HG02840 (cell line): ENCODE measurements around the gene MORC4.

Experiments
- ATAC-seq: cut with Tn5 transposase; IDR thresholded peaks from one replicate; pipeline ENCODE4 v1.9.1; 2021; ENCODE audit warnings: mild to moderate bottlenecking, moderate library complexity, moderate number of reproducible peaks; ENCODE audit not compliant: unreplicated experiment, low FRiP score

MORC4 gene

DNA sequence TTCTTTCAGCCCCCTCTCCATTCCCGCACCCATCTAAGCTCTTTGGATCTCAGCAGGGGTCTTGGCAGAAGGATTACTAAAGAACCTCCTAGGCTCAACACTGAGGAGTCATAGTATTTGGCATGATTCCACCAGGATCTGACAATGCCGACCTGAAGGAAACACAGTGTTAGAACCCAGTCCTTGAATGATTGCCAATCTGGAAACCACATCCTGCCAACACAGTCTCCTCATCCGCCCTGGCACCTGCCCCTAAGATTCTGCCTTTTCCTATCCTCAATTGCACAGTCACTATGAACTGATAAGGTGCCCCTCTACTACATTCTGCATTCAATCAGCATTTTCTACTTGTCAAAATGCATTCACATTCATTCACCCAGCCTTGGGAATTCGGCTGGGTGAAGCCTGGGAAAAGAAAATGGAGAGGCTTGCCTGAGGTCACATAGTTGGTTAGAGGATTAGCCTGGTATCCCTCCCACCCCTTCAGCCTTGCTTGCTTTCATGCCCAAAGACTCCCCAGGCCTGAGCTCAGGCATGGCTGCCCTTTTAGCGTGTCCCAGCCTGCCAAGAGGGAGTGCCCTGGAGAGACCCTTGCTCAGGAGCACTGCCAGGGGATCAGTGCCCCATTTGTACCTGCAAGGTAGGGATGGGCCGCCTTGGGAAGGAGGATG lies 82.0 kb downstream of the MORC4 start:
- no peak for ATAC-seq

GRCh38 chrX:106912864-106913263 lies 87.1 kb downstream of the MORC4 start:
- ATAC-seq: no peak

DNA sequence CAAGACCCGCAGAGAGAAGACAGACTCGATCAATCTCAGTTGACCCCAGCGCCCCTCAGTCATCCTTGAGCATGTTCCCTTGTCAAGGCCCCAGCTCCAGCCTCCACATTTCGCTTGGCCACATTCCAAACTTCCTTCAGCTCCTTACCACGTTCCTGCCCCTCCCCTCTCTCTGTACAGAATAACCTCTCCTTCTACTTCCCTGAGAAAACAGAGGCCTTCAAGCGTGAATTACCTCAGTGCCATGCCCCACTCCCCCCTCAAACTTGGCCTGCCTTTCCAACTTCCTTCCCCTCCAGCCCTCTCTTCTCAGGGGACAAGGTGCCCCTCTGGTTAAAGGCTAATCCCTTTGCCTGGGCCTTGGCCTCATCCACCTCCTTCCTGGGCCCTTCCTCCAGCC lies 93.7 kb downstream of the MORC4 start:
- no peak for ATAC-seq

GRCh38 chrX:106905064-106905708 lies 94.8 kb downstream of the MORC4 start:
- ATAC-seq: no peak

DNA sequence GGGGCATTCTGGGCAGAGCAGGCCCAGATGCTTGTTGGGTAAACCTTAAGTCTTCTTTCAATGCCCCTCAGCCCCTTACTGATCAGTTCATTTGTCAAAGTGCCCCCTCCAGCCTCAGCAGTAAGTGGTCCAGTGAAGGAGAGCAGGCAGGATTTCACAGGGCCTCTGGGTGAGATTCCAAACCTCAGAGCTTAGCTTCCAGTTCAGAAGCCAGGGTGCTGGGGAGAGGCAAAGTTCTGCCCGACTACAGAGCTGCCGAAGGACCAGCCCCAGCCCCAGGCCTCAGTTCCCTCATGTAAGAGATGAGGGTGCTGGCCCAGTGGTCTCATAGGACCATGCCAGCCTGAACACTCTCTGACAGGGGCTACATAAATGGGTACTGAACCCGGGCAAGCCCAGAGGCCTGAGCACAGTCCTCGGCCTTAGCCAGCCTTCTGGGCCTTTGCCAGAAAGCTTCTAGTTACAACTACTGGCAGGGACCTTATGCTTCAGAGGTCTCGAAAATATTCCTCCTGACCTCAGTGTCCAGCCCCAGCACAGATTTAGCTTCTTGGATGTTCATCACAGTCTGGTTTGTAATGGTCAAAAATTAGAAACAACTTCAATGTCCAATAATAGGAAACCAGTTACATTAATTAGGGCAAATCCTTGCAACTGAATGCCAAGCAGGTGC lies 96.0 kb downstream of the MORC4 start:
- no peak for ATAC-seq

- no peak for ATAC-seq
Observed at GRCh38 chrX:106903291-106903824, 96.7 kb downstream of the MORC4 start, which contains the start of gene RIPPLY1. TSS of gene RIPPLY1 (minus strand) at chrX:106903341. CDS start at chrX:106903287, 54 bp downstream.

DNA sequence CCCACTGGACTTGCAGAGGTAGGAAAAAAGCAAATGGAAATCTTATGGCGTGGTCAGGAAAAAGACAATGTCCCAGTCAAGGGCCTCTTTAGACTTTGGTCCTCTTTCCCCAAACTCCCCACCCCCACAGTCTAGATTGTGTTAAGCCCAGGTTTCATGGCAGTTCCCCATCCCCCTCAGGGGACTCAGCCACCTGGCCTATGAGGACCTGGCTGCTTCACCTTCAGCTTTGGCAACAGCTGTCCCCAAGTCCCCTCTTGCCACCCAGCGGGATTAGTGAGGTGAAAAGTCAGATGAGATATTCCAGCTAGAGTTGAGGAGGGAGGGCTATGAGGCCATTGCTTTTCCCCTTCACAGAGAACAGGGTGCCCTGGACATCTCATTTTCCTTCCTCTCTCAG lies 97.3 kb downstream of the MORC4 start:
- ATAC-seq: no peak

DNA sequence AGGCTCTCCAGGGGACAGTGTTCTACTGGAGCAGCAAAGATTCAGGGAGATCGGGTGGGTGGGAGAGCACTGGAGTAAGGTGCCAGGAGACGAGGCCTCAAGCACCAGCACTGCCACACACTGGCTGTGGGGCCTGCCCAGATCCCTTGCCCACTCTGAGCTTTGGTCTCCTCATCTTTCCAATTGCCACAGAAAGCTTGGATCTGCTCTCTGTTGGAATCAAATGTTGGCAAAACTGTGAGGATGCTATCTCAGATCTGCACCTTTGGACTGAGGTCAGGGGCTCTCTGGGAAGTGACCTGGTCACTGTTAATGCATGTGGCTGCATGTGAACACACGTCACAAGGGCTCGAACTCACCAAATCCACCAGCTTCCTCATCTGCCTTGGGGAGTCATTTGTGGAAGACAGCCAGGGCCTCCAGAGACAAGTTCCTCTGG lies 98.2 kb downstream of the MORC4 start:
- no peak for ATAC-seq

DNA sequence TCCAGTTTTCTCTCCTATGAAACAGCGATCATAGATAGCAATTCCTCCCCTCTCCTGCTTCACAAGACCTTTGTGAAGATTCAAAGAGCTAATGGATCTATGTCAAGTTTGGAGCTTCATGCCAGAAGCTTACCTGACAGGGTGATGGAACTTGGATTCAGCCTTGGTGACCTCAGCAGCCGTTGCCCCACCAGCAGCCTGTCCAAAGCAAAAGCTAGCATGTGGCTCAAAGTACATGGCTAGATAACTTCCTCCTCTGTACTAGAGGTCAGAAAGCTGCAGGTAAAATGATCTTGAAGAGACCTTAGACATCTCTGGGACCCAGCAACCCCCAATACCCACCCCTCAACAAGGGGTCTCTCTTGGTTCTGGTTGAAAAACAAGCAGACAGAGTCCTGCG lies 98.7 kb downstream of the MORC4 start:
- no peak for ATAC-seq

DNA sequence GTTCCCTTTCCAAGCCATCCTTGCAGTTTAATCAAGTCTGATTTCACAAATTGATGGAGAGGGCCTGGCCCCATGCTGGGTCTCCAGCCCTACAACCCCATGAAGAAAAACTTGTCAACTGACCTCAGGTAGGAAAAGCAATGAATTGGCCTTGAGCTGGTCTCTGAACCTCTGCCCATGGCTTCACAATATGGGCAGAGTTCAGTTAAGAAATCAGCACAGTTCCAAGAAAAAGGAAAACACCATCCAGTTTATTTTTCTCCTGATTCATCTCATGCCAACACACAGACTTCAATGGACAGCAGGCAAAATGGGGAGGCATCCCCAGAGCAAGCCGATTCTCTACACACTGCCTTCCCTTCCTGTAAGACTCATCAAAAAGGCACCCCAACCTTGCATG lies 100.2 kb downstream of the MORC4 start:
- ATAC-seq: no peak

- no peak for ATAC-seq
Observed at GRCh38 chrX:106899276-106899675, 100.7 kb downstream of the MORC4 start.

DNA sequence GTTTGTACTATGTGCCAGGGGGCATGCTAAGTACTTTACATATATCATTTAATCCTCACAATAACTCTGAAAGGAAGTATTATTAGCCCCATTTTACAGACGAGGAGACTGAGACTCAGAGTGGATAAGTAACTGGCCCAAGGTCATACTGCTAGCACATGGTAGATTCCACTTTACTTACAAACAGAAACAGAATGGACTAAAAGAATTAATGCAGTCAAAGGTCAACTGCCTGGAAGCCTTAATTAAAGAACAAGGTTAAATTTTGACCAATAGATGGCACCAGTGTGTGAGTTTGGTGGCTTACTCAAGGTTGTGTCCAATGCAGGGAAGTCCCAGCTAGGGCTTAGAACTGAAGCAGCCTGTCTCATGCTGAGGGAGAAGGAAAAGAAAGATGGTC lies 101.5 kb downstream of the MORC4 start:
- ATAC-seq: no peak

GRCh38 chrX:106897259-106897658 lies 102.8 kb downstream of the MORC4 start:
- ATAC-seq: no peak

- ATAC-seq: no peak
Observed at GRCh38 chrX:106894978-106895452, 105.0 kb downstream of the MORC4 start.

DNA sequence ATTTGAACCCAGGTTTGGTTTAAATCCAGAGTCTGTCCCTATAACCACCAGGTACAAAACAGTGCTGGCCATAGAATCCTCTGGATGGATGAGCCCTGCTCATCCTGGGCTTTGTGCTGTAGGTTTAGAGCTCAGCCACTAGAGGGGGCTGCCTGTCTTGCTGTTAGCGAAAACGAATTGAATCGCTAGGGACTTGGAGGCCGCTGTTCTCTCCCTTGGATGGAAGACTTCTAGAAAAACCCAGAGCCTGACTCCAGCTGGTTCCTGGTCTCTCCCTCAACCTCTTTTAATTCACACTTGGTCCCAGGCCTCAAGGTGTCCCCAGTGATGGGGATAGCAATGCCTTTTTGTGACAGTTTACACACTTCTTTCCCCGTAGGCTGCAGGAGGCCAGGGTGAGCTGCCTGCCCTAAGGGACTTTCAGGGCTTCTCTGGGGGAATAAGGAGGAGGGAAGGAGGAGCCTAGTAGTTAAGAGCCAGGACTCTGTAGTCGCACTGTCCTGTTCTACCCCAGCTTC lies 105.6 kb downstream of the MORC4 start:
- ATAC-seq: no peak

DNA sequence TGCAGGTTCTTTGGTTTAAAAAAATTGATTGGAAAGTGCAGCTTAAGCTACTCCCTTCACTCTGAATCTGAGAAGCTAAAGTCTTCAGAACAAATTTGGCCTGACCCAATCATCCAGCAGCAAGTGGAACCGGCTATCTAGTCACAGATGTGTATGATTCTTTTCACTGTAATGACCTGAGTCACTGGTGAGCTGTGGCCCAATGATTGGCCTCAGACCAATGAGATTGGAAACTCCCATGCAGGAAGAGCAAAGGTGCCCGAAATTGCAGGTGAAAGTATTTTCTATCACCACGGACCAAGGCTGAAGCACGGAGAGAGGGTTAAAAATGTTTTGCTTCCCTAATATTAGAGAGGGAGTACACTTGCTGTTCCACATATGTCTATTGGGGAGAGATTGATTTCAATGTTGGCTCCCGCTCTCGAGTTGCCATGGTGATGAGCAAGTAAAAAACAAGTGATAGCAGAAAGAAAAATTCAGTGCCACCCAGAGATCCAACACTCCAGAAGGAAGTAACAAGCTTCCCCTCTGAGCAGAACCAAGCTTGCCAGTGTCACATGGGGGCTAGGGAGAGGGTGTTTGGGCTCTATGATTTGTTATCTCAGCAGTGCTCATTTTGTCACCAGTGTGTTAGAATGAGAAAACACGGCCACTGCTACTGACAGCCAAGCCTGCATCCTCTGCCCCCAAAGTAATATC lies 108.1 kb downstream of the MORC4 start:
- no peak for ATAC-seq
